WTC11 (cell line): ENCODE data around the gene VCPKMT.
"Not testable (repeated sequence)": the region's sequence is repeated elsewhere in the genome, so short reads cannot be mapped to it uniquely, and the experiment has no call there.

Source experiments
- ESRRA ChIP-seq: sonication (generic); formaldehyde crosslinking; IDR thresholded peaks from 2 replicates; pipeline ENCODE4 v1.8.1; 2022; ENCODE audit warnings: mild to moderate bottlenecking, missing genetic modification reagents, borderline replicate concordance
- RELA ChIP-seq: sonication (generic); formaldehyde crosslinking; IDR thresholded peaks from 2 replicates; pipeline ENCODE4 v1.8.1; 2022; ENCODE audit warnings: missing genetic modification reagents, mild to moderate bottlenecking, borderline replicate concordance
- TF ChIP-seq, protein P1 (sequence below): fragments of 250-450 bp; sonication (Bioruptor Pico); IDR thresholded peaks from 2 replicates; pipeline ENCODE4 v1.9.0; 2021; ENCODE audit warnings: moderate library complexity, mild to moderate bottlenecking, inconsistent platforms, borderline replicate concordance

DNA sequence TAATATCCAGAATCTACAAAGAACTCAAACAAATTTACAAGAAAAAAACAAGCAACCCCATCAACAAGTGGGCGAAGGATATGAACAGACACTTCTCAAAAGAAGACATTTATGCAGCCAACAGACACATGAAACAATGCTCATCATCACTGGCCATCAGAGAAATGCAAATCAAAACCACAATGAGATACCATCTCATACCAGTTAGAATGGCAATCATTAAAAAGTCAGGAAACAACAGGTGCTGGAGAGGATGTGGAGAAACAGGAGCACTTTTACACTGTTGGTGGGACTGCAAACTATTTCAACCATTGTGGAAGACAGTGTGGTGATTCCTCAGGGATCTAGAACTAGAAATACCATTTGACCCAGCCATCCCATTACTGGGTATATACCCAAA lies 37.3 kb downstream of the VCPKMT start:
- TF ChIP-seq, protein P1, sequence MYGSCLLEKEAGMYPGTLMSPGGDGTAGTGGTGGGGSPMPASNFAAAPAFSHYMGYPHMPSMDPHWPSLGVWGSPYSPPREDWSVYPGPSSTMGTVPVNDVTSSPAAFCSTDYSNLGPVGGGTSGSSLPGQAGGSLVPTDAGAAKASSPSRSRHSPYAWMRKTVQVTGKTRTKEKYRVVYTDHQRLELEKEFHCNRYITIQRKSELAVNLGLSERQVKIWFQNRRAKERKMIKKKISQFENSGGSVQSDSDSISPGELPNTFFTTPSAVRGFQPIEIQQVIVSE (CRISPR knock-in tag), result not testable (repeated sequence)
- not testable (repeated sequence) for TF ChIP-seq ESRRA, RELA (CRISPR knock-in tag)
